Measurements from ENCODE around the gene PLAC9.
"Not testable (repeated sequence)": the region's sequence is repeated elsewhere in the genome, so short reads cannot be mapped to it uniquely, and the experiment has no call there.

The PLAC9 gene

GRCh38 chr10:80132299-80133139 lies at the start of gene PLAC9:
PLAC9 (plus strand) TSS chr10:80132730; CDS start chr10:80132763, 33 bp downstream.
- FAIRE-seq (no peak), DNase-seq (ENCODE audit: insufficient read length, low spot score) (no peak)

DNA sequence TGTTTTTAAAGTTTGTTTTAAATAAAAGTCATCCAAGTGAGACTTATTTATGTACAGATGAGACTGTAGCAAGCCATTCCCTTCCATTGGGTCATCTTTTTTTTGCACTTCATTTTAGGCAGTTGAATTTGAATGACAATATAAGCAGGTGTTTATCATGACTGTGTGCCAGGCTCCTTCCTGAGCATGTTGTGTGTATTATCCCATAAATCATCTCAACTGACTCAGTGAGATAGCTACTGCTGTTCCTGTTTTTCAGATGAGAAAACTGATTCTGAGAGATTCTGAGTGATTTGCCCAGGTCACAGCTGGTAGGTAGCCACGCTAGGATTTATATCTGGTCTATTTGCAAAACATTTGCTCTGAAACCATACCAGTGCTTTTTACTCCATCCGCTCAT lies 42.4 kb upstream of the PLAC9 start:
- DNase-seq (ENCODE audit: insufficient read length, low spot score) (no peak), FAIRE-seq (no peak)

GRCh38 chr10:80094231-80094630 lies 38.3 kb upstream of the PLAC9 start:
- DNase-seq (ENCODE audit: insufficient read length, low spot score) (no peak), FAIRE-seq (no peak)

DNA sequence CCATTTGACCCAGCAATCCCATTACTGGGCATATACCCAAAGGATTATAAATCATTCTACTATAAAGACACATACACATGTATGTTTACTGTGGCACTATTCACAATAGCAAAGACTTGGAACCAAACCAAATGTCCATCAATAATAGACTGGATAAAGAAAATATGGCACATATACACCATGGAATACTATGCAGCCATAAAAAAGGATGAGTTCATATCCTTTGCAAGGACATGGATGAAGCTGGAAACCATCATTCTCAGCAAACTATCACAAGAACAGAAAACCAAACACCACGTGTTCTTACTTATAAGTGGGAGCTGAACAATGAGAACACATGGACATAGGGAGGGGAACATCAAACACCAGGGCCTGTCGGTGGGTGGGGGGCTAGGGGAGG lies 34.3 kb upstream of the PLAC9 start:
- FAIRE-seq; DNase-seq (ENCODE audit: insufficient read length, low spot score): not testable (repeated sequence)

GRCh38 chr10:80099295-80099694 lies 33.2 kb upstream of the PLAC9 start:
- not testable (repeated sequence) for FAIRE-seq; DNase-seq (ENCODE audit: insufficient read length, low spot score)

DNA sequence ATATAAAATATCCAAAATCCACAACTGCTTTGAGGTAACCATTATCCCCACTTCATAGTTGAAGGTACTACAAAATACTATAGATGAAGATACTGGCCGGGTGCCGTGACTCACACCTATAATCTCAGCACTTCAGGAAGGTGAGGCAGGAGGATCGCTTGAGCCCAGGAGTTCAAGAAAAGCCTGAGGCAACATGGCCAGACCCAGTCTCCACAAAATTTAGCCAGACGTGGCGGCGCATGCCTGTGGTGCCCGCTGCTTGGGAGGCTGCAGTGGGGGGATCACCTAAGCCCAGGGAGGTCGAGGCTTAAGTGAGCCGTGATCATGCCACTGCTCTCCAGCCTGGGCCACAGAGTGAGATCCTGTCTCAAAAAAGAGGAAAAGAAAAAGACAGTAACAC lies 32.4 kb upstream of the PLAC9 start:
- FAIRE-seq (no peak), DNase-seq (ENCODE audit: insufficient read length, low spot score) (no peak)

DNA sequence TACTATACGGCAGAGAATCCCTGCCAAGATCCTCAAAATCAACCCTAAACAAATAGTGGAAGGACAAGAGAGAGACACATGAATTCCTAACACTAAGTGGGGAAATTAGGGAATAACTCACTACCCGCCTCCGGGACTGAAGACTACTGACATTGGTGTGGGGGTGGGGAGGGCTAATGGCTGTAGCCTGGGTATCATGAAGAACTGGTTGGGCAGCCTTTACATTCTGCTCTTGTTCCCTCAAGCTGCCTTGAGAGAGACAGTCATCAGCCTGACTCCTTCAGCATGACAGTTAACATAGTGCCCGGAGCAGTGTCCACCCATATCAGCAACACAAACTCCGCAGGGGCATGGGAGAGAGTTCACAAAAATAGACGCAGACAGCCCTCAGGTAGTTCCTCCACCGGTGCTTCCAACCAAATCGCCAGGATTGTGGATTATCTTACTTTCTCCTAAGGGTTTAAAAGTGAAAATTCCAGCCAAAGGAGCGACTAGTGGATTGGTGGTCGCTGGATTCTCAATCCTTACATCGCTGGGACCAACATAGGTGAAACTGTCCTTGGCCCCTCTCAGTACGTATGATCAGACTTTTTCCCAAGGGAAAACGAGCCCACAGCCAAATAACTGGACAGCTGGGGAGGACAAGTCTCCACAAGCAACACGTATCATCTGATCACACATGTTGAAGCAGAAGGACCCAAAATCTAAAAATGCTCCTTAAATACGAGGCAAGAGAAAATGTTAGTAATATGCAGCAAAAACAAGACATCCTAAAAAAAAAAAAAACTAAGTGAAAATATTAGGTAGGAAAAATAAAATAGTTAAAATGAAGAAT lies 31.5 kb upstream of the PLAC9 start:
- no peak for DNase-seq (ENCODE audit: insufficient read length, low spot score)
- no peak for FAIRE-seq

DNA sequence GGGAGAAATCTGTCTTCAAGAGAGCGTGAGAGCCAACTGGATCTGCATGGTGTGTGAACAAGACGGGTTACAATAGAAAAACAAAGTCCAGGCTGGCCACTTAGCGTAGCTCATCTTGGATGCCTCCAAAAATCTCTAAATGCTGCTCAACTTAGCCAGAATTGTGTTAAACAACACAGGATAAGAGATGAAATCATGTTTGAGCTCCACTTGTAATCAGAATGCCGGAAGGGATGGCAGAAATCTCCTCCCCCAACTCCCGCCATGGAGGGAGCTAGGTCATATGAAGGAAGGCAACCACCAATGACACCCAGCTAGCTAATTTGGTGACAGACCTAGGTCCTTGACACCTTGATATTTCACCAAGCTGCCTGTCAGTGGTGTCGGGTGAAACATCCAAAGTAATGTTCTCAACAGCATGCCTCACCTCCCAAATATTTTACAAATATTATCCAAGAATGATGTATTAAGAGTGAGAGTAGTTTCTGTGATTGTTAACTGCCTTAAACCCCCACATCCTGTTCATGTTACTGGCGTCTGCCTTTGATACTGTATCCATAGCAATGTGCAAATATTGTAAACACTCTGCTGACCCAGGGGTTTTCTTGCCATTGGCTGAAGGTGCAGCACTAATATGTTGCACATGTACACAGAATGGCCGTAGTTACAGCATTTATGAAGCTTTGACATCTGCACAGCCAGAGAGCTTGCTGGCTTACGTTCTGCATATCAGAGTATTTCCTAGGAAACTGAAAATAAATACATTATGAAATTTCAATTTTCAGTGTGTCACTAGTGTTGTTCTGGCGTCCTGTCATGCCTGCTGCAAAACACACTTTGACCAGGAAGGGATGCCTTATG lies 28.2 kb upstream of the PLAC9 start:
- DNase-seq (ENCODE audit: insufficient read length, low spot score): no peak

DNA sequence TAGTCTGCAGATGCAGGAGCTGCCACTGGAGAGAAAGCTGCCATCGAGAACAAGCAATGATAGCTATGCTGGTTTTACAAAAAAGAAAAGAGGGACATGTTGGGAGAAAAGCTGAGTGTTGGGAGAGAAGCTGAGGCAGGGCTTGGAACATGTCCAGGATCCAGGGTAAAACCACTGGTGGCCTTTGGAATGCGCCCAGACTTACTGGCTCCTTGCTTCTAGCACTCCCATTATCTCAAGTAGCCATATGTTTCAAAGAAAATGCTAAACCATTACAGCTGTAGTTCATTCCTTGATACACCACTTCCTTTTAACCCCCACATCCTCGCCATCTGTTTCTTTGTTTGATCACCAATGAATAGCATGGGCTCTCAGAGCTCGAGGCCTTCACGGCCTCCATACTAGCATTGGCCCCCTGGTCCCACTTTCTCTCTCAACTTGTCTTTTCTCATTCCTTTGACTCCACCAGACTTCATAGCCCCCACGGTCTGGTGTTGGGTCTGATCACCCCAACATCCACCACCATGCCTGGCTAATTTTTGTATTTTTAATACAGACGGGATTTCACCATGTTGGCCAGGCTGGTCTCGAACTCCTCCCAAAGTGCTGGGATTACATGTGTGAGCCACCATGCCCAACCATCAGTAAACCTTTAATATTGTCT lies 23.8 kb upstream of the PLAC9 start:
- DNase-seq (ENCODE audit: insufficient read length, low spot score) (no peak), FAIRE-seq (no peak)

More for the DNA sequence above, 28.2 kb upstream of the PLAC9 start:
- no peak for FAIRE-seq

- DNase-seq (ENCODE audit: insufficient read length, low spot score): no peak
- FAIRE-seq: no peak
These were observed 21.5 kb upstream of the PLAC9 start for GRCh38 chr10:80110986-80111385.

DNA sequence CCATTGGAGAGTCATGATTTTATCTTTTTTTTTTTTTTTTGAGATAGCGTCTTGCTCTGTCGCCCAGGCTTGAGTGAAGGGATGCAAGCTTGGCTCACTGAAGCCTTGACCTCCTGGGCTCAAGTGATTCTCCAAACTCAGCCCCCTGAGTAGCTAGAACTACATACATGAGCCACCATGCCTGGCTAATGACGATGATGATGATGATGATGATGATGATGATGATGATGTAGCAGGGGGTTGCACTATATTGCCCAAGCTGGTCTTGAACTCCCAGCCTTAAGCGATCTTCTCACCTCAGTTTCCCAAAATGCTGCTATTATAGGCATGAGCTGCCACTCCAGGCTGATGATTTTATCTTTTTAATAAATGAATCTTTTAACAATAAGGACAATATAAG lies 13.9 kb upstream of the PLAC9 start:
- DNase-seq (ENCODE audit: insufficient read length, low spot score) (no peak), FAIRE-seq (no peak)

- DNase-seq (ENCODE audit: insufficient read length, low spot score) (no peak), FAIRE-seq (no peak)
These were observed 10.3 kb upstream of the PLAC9 start for GRCh38 chr10:80122110-80122710.

DNA sequence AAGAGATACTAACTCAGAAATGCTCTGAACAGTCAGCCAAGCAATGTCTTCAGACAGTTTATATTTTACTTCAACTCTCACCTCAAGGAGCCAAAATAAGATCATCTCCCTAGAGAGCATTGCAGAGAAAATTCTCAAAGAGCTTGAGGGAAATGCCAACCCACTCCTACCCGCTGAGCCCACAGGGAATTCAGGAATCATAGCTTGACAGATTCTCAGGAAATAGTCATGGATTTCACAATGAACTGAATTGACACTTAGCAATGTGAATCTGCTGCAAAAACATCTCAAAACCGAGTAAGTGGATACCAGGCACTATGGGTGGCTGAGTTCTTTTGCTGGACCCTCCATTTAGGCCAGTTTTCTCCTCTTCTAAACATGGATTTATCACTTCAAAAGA lies 9.8 kb upstream of the PLAC9 start:
- no peak for DNase-seq (ENCODE audit: insufficient read length, low spot score)
- no peak for FAIRE-seq

DNA sequence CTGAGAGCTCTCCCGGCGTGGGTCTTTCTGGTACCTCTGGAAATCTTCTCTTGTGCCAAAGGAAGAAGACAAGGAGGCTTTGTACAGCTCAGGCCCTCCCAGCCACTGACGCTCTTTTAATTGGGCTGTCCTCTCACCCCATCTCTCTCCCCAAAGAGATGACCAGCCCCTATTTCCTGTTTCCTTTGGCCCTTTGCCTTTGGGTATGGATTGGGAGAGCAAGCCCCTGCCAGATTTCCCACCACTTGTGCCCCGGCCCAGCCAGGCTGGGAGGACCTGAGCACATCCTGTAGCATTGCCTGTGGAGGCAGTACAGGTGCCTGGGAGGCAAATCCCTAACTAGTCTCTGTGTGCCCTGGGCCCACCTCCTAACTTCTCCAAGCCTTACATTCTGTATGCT lies 5.7 kb upstream of the PLAC9 start:
- no peak for DNase-seq (ENCODE audit: insufficient read length, low spot score)
- no peak for FAIRE-seq

- DNase-seq (ENCODE audit: insufficient read length, low spot score): no peak
These were observed 1.0 kb upstream of the PLAC9 start for GRCh38 chr10:80131499-80131901.

DNA sequence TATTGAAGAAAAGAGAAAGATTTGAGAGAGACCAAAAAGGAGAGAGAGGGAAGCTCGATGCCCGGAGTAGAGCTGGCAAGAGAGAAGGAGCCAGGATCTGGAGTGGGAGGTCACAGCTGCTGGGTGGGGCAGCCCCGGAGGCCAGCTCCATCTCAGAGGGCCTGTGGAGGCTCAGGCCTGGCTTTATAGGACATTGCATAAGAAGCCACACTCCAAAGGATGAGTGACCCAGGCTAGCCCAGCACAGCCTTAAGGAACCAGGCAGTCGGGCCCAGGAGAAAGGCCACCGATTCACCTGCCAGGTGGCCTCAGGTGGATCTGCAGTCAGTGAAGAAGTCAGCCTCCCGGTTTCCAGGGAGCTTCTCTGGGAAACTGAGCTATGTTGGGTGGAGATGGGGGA lies 676 bp downstream of the PLAC9 start:
- FAIRE-seq (no peak), DNase-seq (ENCODE audit: insufficient read length, low spot score) (no peak)

More at GRCh38 chr10:80131499-80131901, 1.0 kb upstream of the PLAC9 start:
- FAIRE-seq: no peak

- not testable (repeated sequence) for FAIRE-seq; DNase-seq (ENCODE audit: insufficient read length, low spot score)
These were observed 1.2 kb downstream of the PLAC9 start for GRCh38 chr10:80133687-80134086.

DNA sequence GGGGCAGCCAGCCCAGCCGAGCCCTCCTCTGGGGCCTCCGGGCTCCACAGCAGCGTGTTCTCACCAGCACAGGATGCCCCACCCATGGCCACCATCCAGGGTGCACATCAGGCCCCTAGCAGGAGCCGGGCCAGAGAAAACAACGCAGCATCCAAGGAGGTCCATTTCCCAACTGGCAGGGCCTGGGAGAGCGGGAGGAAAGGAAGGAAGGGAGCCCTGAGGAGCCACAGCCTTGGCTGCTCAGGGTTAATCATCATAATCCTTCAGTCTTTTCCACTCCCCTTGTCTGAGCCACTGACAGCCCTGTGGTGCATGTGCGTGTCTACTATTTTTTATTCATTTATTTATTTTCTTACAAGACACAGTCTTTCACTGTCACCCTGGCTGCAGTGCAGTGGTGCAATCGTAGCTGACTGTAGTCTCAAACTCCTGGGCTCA lies 3.6 kb downstream of the PLAC9 start:
- FAIRE-seq (no peak), DNase-seq (ENCODE audit: insufficient read length, low spot score) (no peak)

DNA sequence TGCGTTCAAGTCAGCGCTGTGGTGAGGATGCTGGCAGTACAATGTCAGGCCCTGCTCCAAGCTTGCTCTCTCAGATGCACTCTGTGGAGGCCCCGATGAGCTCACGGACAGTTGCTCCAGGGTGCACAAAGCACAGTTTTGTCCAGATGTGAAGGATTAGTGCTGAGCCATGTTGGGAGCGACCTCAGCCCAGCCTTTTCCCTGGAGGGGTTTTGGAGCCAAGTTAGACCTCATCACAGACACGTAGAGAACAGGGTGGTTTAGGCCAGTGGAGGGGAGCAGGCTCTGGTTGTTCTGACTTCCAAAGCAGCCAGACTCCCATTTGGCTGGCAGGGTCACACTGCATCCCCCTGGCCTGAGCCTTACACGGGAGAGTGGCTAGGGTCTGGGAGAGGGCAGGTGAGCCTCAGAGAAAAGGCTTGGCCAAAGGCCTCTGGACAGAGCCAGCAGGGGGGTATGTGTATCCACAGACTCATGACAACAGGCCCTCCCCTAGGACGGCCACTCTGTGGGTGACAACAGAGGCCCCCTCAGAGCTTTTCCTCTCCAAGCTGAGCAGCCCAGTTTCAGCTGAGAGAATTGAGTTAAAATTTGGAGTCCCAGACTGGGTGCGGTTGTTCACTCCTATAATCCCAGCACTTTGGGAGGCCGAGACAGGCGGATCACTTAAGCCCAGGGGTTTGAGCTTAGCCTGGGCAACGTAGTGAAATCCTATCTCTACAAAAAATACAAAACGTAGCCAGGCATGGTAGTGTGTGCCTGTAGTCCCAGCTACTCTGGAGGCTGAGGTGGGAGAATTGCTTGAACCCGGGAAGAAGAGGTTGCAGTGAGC lies 4.7 kb downstream of the PLAC9 start:
- FAIRE-seq (no peak), DNase-seq (ENCODE audit: insufficient read length, low spot score) (no peak)

Measured in HTR-8/SVneo (cell line).